Skeletal muscle tissue (tissue), 4 donors: ENCODE measurements around the gene GNAI3. TPM values are rescaled to one million over a fixed set of nuclear protein-coding genes. Genes with fewer than 3 reads are reported as not detected.

Source experiments
- H3K27ac ChIP-seq: one replicate; pipeline ENCODE4 v1.7.0; 2013; ENCODE audit warnings: mild to moderate bottlenecking, low read depth, low read length, inconsistent platforms
- H3K27me3 ChIP-seq, 3 donors: one replicate each; pipeline ENCODE4 v1.7.0; 2013; ENCODE audit warnings: low read length in 3 of 3; ENCODE audit not compliant: control insufficient read depth in 3 of 3, insufficient read depth in 3 of 3
- H3K36me3 ChIP-seq, 3 donors: one replicate each; pipeline ENCODE4 v1.7.0; 2013; ENCODE audit warnings: low read length in 3 of 3; ENCODE audit not compliant: control insufficient read depth in 3 of 3, insufficient read depth in 3 of 3
- H3K4me1 ChIP-seq, 3 donors: one replicate each; pipeline ENCODE4 v1.7.0; 2013; ENCODE audit warnings: low read length in 3 of 3, mild to moderate bottlenecking in 3 of 3; ENCODE audit not compliant: control insufficient read depth in 3 of 3, insufficient read depth in 3 of 3
- H3K4me3 ChIP-seq, 3 donors: one replicate each; pipeline ENCODE4 v1.7.0; 2013; ENCODE audit warnings: low read length in 3 of 3
- H3K9ac ChIP-seq, 3 donors: one replicate each; pipeline ENCODE4 v1.7.0; 2013; ENCODE audit warnings: low read length in 3 of 3, mild to moderate bottlenecking in 3 of 3, moderate library complexity in 2 of 3, low read depth in 1 of 3
- H3K9me3 ChIP-seq, 3 donors: one replicate each; pipeline ENCODE4 v1.7.0; 2013; ENCODE audit warnings: low read length in 3 of 3; ENCODE audit not compliant: control insufficient read depth in 3 of 3
- total RNA-seq: library from RNA; depleted of rRNA; stranded (reverse); fragments of >200 nt; gene quantifications from one replicate; pipeline ENCODE4 v1.2.3, GENCODE V29; 2014
- donor health status: Osteomylitis.

The GNAI3 gene
- total RNA-seq, 1 donor from 2014 or later = 8.4 TPM

- Histone ChIP-seq H3K27ac (no peak overlapping the region), H3K4me1 (no peaks in the 10 kb centered on the region), H3K36me3 (no peaks in the 10 kb centered on the region), H3K4me3 (no peak overlapping the region), H3K27me3 (no peaks in the 10 kb centered on the region), H3K9ac (no peak overlapping the region), H3K9me3 (no peaks in the 10 kb centered on the region)
Observed at GRCh38 chr1:109611308-109611990, 63.0 kb downstream of the GNAI3 start.

GRCh38 chr1:109613361-109614147, 65.1 kb downstream of the GNAI3 start:
- Histone ChIP-seq H3K27ac (no peak overlapping the region), H3K9me3 (no peaks in the 10 kb centered on the region), H3K4me3 (no peak overlapping the region), H3K4me1 (no peaks in the 10 kb centered on the region), H3K36me3 (no peaks in the 10 kb centered on the region), H3K9ac (no peak overlapping the region), H3K27me3 (no peaks in the 10 kb centered on the region)

DNA sequence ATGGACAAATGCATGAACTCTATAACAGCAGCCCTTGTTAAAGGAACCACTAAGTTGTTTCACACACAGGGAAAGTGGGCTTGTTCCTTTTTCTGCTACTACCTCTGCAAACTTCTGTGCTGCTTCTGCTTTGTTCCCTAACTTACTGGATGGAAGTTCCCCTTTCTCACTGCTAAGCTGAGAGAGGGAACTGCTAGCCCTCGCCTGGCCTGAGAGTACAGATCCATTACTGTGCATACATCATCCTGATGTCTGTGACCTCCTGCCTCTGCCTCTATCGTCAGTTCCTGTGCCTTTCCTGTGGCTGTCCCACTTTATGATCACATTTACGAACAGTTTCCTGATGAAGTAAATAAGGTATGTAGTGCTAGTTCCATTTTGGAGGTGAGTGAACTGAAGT, 67.5 kb downstream of the GNAI3 start:
- Histone ChIP-seq H3K9ac (no peak overlapping the region), H3K4me3 (no peak overlapping the region), H3K27ac (no peak overlapping the region), H3K4me1 (peaks cover 16 to 18% (median 17%) of the 10 kb centered on the region in 3 donors), H3K9me3 (no peaks in the 10 kb centered on the region), H3K36me3 (no peaks in the 10 kb centered on the region), H3K27me3 (no peaks in the 10 kb centered on the region)

DNA sequence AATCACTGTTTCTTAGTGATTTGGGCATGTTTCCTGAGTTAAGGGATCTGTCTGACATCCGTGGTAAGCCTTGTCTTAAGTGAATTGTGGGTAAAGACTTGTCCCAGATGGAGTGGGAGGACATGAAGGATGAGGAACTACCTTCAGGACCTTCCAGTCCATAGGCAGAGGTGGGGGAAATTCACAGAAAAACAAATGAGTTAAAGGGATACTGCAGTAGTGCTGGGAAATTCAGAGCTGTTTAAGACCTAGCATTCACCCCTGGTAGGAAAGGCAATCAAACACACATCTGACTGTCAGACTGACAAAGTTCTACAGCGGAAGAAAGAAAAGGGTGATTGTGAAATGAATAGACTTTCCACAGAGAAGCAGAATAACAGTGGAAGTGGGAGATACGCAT, 68.0 kb downstream of the GNAI3 start:
- no peaks in the 10 kb centered on the region for H3K9me3 ChIP-seq
- no peak overlapping the region for H3K9ac ChIP-seq
- no peaks in the 10 kb centered on the region for H3K36me3 ChIP-seq
- no peaks in the 10 kb centered on the region for H3K27me3 ChIP-seq
- H3K4me1 ChIP-seq = peaks cover 17 to 18% (median 18%) of the 10 kb centered on the region in 3 donors
- no peak overlapping the region for H3K27ac ChIP-seq
- no peak overlapping the region for H3K4me3 ChIP-seq

DNA sequence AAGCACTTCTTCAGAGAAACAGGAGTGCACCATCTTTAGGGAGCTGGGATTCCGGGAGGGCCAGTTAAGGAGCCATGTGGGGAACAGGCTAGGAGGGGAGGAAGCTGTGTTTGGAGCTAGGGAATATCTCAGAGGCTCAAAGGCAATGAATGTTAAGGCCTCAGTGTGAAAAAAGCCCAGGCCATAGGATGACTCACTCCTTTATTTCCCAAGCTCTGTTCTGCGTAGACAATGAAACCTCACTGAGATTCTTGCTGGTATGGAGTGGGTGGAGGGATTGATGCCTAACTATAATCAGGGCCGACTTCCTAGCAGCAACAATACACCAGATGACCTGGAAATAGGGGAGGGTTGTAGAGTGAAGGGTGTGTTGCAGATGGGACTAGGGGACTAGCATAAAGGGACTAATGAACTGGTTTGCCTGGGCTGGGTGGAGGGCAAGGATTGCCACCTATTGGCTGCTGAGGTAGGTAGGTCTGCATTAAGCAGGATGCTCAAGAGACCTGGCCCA, 68.9 kb downstream of the GNAI3 start:
- H3K36me3 ChIP-seq = no peaks in the 10 kb centered on the region
- peaks cover 22 to 27% (median 24%) of the 10 kb centered on the region in 3 donors for H3K4me1 ChIP-seq
- no peaks in the 10 kb centered on the region for H3K27me3 ChIP-seq
- H3K4me3 ChIP-seq = no peak overlapping the region
- H3K9me3 ChIP-seq = no peaks in the 10 kb centered on the region
- H3K9ac ChIP-seq = no peak overlapping the region
- H3K27ac ChIP-seq = peak overlapping the region; percentile 34

GRCh38 chr1:109618661-109619575, 70.5 kb downstream of the GNAI3 start:
- Histone ChIP-seq H3K36me3 (no peaks in the 10 kb centered on the region), H3K4me1 (peaks cover 24 to 39% (median 30%) of the 10 kb centered on the region in 3 donors), H3K9ac (peak overlapping the region; percentile 69 to 86 (median 83))

DNA sequence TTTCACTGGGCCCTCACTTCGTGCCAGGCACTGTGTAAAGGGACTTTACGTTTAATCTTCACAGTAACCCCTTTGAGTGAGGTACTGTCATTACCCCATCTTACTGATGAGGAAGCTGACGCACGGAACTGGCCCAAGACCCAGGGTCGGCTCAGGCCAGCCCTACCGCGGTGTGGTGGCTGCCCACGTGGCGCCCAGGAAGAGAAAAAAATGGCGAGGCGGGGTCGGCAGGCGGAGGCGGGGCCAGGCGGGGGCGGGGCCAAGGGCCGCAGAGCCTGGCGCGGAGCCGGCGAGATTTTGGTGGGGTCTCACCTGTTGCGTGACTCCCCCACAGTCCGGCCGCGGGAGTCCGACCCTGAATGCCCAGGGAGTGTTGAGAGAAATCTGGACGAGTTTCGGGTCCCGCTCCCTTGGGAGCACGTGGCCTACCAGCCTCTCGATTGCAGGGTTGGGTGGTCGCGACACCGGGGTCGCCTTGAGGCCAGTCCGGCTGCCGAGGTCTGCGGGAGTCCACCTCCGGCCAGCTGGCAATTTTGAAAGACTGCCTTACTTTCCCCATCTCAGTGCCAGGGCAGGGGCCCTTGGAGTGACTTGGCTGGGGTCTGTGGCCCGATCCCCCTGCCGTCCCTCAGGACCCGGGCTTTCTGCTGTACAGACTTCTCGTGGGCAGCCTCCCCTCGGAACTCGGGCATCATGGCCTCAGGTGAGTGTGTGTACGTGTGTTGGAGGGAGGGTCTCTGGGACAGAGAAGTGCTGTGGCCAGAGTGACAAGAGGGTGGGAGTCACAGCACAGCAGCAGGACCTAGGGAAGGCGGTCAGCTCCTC, 71.4 kb downstream of the GNAI3 start, which contains the start of the genes AMPD2 and GNAT2:
Gene AMPD2 (plus strand): TSS at position 262 of the 825 bp plus-strand sequence. CDS start 1,339 bp downstream, outside the sequence.
Gene GNAT2 (minus strand): TSS at position 41 of the 825 bp plus-strand sequence. CDS start 6,746 bp downstream, outside the sequence.
- Histone ChIP-seq H3K4me3 (peak within 1 kb of the TSS; percentile 78 to 90 (median 85)), H3K27me3 (no peaks in the 10 kb centered on the region), H3K36me3 (no peaks in the 10 kb centered on the region), H3K9me3 (no peaks in the 10 kb centered on the region), H3K9ac (peak within 1 kb of the TSS; percentile 76 to 86 (median 83)), H3K27ac (peak within 1 kb of the TSS; percentile 75), H3K4me1 (peaks cover 31 to 43% (median 34%) of the 10 kb centered on the region in 3 donors)

More at GRCh38 chr1:109618661-109619575, 70.5 kb downstream of the GNAI3 start:
- Histone ChIP-seq H3K4me3 (peak overlapping the region; percentile 78 to 90 (median 85)), H3K27me3 (no peaks in the 10 kb centered on the region), H3K27ac (peak overlapping the region; percentile 75), H3K9me3 (no peaks in the 10 kb centered on the region)

DNA sequence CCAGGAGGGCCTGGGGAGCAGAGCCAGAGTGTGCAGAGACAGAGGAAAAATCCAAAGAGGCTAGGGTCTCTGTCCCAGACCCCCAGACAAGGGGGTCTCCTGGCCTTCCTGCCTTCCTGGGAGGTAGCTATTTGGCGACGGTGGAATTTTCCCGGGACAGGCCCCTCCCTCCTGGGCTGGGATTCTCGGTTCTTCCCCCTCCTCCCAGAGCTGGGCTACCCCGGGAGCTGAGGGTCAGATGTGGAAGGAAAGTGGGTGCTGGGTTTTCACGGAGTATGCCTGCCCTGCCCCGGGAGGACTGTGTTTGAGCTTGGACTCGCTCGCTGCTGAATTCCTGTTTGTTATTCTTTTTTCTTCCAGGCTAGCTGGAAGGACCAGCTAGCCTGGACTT, 72.0 kb downstream of the GNAI3 start:
- H3K9me3 ChIP-seq = no peaks in the 10 kb centered on the region
- H3K27ac ChIP-seq = peak overlapping the region; percentile 75
- peak overlapping the region; percentile 76 to 86 (median 83) for H3K9ac ChIP-seq
- peak overlapping the region; percentile 78 to 90 (median 85) for H3K4me3 ChIP-seq
- H3K36me3 ChIP-seq = no peaks in the 10 kb centered on the region
- no peaks in the 10 kb centered on the region for H3K27me3 ChIP-seq
- peaks cover 31 to 43% (median 35%) of the 10 kb centered on the region in 3 donors for H3K4me1 ChIP-seq
